ENCODE results near the gene KRTDAP.

KRTDAP gene

DNA sequence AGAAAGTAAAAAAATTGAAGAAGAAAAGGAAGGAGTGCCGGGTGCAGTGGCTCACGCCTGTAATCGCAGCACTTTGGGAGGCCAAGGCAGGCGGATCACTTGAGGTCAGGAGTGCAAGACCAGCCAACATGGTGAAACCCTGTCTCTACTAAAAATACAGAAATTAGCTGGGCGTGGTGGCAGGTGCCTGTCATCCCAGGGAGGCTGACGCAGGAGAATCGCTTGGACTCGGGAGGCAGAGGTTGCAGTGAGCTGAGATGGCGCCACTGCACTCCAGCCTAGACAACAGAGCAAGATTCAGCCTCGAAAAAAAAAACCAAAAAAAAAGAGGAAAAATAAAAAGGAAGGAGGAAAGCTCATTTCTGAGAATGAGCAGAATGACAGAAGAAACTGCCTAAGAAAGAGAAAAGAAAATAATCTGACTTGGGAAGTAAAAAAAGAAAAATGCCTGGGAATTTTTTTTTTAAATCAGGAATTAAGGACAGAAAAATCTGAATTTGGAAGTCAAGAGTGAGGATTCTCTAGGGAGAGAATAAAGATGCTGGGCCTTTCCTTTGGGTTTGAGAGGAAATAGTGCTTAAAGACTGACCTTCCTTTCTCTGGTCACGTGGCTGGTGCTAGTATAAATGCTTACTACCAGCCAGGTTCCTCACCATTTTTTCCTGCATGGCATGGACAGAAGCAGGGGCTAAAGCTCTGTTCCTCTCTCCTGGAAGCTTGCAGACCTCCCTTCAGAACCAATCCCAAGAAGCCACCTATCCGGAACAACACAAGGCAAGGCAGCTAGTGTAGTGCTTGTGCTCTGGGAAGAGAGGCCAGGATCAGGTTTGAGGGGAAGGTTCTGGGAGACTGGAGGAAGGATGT is 42.4 kb downstream of the KRTDAP start, which contains the start of gene FFAR2:
TSS of gene FFAR2 (plus strand) at position 652 of the 864 bp plus-strand sequence. CDS start 1,458 bp downstream, outside the sequence.
- 88% methylated on average over 12 of the region's 12 CpGs for WGBS
- Histone ChIP-seq H3K27me3 (ENCODE audit: insufficient read depth, low read length) (no peaks in the 10 kb centered on the region), H3K4me3 (ENCODE audit: low read length) (no peak within 1 kb of the TSS), H3K9me3 (ENCODE audit: insufficient read depth, low read depth, low read length) (no peaks in the 10 kb centered on the region), H3K9ac (ENCODE audit: low read depth, low read length) (no peak within 1 kb of the TSS), H3K27ac (ENCODE audit: low read depth, low read length) (no peak within 1 kb of the TSS), H3K4me1 (ENCODE audit: insufficient read depth, low read length) (no peaks in the 10 kb centered on the region), H3K36me3 (ENCODE audit: insufficient read depth, low read length) (no peaks in the 10 kb centered on the region)

GRCh38 chr19:35445826-35446593 is 44.3 kb downstream of the KRTDAP start:
- WGBS = 91% methylated on average over 21 of the region's 21 CpGs
- no peaks in the 10 kb centered on the region for H3K9me3 ChIP-seq (ENCODE audit: insufficient read depth, low read depth, low read length)
- H3K27ac ChIP-seq (ENCODE audit: low read depth, low read length) = no peak overlapping the region
- H3K27me3 ChIP-seq (ENCODE audit: insufficient read depth, low read length) = no peaks in the 10 kb centered on the region
- H3K4me1 ChIP-seq (ENCODE audit: insufficient read depth, low read length) = no peaks in the 10 kb centered on the region
- H3K9ac ChIP-seq (ENCODE audit: low read depth, low read length) = no peak overlapping the region
- H3K4me3 ChIP-seq (ENCODE audit: low read length) = no peak overlapping the region
- no peaks in the 10 kb centered on the region for H3K36me3 ChIP-seq (ENCODE audit: insufficient read depth, low read length)

GRCh38 chr19:35444735-35445134 is 45.5 kb downstream of the KRTDAP start:
- Histone ChIP-seq H3K4me1 (ENCODE audit: insufficient read depth, low read length) (no peaks in the 10 kb centered on the region), H3K9me3 (ENCODE audit: insufficient read depth, low read depth, low read length) (no peaks in the 10 kb centered on the region), H3K4me3 (ENCODE audit: low read length) (no peak overlapping the region), H3K27ac (ENCODE audit: low read depth, low read length) (no peak overlapping the region), H3K27me3 (ENCODE audit: insufficient read depth, low read length) (no peaks in the 10 kb centered on the region), H3K9ac (ENCODE audit: low read depth, low read length) (no peak overlapping the region), H3K36me3 (ENCODE audit: insufficient read depth, low read length) (no peaks in the 10 kb centered on the region)
- 100% methylated on average over 1 of the region's 1 CpG for WGBS

- no peaks in the 10 kb centered on the region for H3K36me3 ChIP-seq (ENCODE audit: insufficient read depth, low read length)
- no peak overlapping the region for H3K9ac ChIP-seq (ENCODE audit: low read depth, low read length)
- H3K27me3 ChIP-seq (ENCODE audit: insufficient read depth, low read length) = no peaks in the 10 kb centered on the region
- no peaks in the 10 kb centered on the region for H3K4me1 ChIP-seq (ENCODE audit: insufficient read depth, low read length)
- WGBS = 93% methylated on average over 7 of the region's 7 CpGs
- H3K4me3 ChIP-seq (ENCODE audit: low read length) = no peak overlapping the region
- no peaks in the 10 kb centered on the region for H3K9me3 ChIP-seq (ENCODE audit: insufficient read depth, low read depth, low read length)
- H3K27ac ChIP-seq (ENCODE audit: low read depth, low read length) = no peak overlapping the region
These were observed 48.2 kb downstream of the KRTDAP start for GRCh38 chr19:35442091-35442490.

GRCh38 chr19:35439921-35440320 is 50.3 kb downstream of the KRTDAP start:
- Histone ChIP-seq H3K4me3 (ENCODE audit: low read length) (no peak overlapping the region), H3K4me1 (ENCODE audit: insufficient read depth, low read length) (no peaks in the 10 kb centered on the region), H3K9me3 (ENCODE audit: insufficient read depth, low read depth, low read length) (no peaks in the 10 kb centered on the region), H3K27ac (ENCODE audit: low read depth, low read length) (no peak overlapping the region), H3K36me3 (ENCODE audit: insufficient read depth, low read length) (no peaks in the 10 kb centered on the region), H3K27me3 (ENCODE audit: insufficient read depth, low read length) (no peaks in the 10 kb centered on the region), H3K9ac (ENCODE audit: low read depth, low read length) (no peak overlapping the region)
- WGBS = 80% methylated on average over 6 of the region's 6 CpGs

GRCh38 chr19:35438527-35438926 is 51.7 kb downstream of the KRTDAP start:
- Histone ChIP-seq H3K4me1 (ENCODE audit: insufficient read depth, low read length) (no peaks in the 10 kb centered on the region), H3K36me3 (ENCODE audit: insufficient read depth, low read length) (no peaks in the 10 kb centered on the region), H3K27ac (ENCODE audit: low read depth, low read length) (no peak overlapping the region), H3K9ac (ENCODE audit: low read depth, low read length) (no peak overlapping the region), H3K9me3 (ENCODE audit: insufficient read depth, low read depth, low read length) (no peaks in the 10 kb centered on the region), H3K27me3 (ENCODE audit: insufficient read depth, low read length) (no peaks in the 10 kb centered on the region), H3K4me3 (ENCODE audit: low read length) (no peak overlapping the region)
- WGBS = 72% methylated on average over 5 of the region's 5 CpGs

GRCh38 chr19:35438096-35438495 is 52.2 kb downstream of the KRTDAP start:
- H3K9me3 ChIP-seq (ENCODE audit: insufficient read depth, low read depth, low read length) = no peaks in the 10 kb centered on the region
- H3K27me3 ChIP-seq (ENCODE audit: insufficient read depth, low read length) = no peaks in the 10 kb centered on the region
- no peak overlapping the region for H3K9ac ChIP-seq (ENCODE audit: low read depth, low read length)
- 96% methylated on average over 4 of the region's 5 CpGs for WGBS
- no peaks in the 10 kb centered on the region for H3K36me3 ChIP-seq (ENCODE audit: insufficient read depth, low read length)
- H3K4me3 ChIP-seq (ENCODE audit: low read length) = no peak overlapping the region
- no peaks in the 10 kb centered on the region for H3K4me1 ChIP-seq (ENCODE audit: insufficient read depth, low read length)
- H3K27ac ChIP-seq (ENCODE audit: low read depth, low read length) = no peak overlapping the region

DNA sequence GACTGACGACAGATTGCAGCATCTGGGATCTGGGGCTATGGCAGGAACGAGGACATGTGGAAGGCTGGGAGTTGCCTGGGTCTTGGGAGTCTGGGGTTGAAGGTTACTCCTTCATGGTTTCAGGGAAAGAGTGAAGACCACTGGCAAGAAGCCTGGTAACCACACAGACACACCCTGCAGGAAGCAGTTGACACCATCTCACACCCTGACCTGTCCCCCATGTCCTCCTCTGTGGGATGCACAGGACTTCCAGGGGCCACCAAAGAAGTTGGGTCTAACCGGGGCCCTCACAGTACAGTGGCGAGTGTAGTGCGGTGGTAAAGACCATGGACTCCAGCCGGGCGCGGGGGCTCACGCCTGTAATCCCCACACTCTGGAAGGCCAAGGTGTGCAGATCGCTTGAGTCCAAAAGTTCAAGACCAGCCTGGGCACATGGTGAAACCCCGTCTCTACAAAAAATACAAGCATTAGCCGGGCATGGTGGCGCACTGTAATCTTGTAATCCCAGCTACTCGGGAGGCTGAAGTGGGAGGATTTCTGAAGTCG is 52.8 kb downstream of the KRTDAP start:
- no peak overlapping the region for H3K27ac ChIP-seq (ENCODE audit: low read depth, low read length)

More for the DNA sequence above, 52.8 kb downstream of the KRTDAP start:
- Histone ChIP-seq H3K4me3 (ENCODE audit: low read length) (no peak overlapping the region), H3K9me3 (ENCODE audit: insufficient read depth, low read depth, low read length) (no peaks in the 10 kb centered on the region), H3K36me3 (ENCODE audit: insufficient read depth, low read length) (no peaks in the 10 kb centered on the region), H3K9ac (ENCODE audit: low read depth, low read length) (no peak overlapping the region), H3K4me1 (ENCODE audit: insufficient read depth, low read length) (no peaks in the 10 kb centered on the region), H3K27me3 (ENCODE audit: insufficient read depth, low read length) (no peaks in the 10 kb centered on the region)
- 97% methylated on average over 15 of the region's 15 CpGs for WGBS
